Inflammatory macrophage treated with lipopolysaccharide for 1 hour (primary cell): ENCODE measurements around the gene TLE5.

Source experiments
- DNase-seq, 2 donors: peaks; one replicate each; pipeline ENCODE4 v3.0.0-alpha.2; 2020 to 2022

The TLE5 gene, protein sequence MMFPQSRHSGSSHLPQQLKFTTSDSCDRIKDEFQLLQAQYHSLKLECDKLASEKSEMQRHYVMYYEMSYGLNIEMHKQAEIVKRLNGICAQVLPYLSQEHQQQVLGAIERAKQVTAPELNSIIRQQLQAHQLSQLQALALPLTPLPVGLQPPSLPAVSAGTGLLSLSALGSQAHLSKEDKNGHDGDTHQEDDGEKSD

DNA sequence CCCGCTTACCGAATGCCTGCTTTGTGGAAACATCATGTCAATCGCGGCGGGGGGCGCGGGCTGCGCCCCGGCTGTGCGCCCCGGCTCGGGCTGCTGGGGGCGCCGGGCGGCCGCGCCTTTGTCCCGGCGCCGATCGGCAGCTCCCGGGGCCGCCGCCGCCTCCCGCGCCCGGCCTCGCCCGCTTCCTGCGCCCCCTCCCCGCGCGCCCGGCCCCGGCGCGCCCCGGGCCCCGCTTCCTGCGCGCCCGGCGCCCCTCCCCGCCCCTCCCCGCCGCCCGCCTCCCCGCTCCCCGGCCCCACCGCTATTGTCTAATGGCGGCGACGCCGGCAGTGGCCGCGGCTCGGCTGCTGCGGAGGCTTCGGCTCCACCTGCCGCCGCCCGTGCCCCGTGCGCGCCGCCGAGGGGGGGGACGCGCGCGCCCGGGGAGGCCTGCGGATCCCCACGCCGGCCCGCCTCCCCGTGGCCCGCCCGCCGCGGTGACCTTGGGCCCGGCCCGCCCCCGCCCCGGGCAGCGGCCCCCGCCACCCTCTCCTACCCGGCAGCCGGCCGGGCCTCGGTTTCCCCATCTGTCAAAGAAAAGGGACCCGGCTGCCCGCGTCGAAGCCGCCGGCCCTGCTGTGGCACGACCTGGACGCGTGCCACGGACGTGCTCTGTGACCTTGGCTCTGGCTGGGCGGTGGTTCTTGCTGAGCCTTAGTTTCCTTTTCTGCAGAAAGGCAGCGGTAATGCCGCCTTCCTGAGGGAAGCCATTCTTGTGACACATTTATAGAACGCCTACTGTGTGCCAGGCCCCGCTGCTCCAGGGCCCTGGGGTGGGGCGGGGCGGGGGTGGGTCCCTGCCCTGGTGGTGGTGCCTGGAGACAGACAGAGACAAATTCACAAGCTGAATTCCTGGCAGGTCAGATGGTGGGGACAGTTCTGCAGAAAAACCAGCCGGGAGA, at the start of gene TLE5:
TSS of gene TLE5 (minus strand) at position 331 of the 941 bp plus-strand sequence. CDS start at position 36, 295 bp downstream.
- DNase-seq = peak; percentile 30 to 34

DNA sequence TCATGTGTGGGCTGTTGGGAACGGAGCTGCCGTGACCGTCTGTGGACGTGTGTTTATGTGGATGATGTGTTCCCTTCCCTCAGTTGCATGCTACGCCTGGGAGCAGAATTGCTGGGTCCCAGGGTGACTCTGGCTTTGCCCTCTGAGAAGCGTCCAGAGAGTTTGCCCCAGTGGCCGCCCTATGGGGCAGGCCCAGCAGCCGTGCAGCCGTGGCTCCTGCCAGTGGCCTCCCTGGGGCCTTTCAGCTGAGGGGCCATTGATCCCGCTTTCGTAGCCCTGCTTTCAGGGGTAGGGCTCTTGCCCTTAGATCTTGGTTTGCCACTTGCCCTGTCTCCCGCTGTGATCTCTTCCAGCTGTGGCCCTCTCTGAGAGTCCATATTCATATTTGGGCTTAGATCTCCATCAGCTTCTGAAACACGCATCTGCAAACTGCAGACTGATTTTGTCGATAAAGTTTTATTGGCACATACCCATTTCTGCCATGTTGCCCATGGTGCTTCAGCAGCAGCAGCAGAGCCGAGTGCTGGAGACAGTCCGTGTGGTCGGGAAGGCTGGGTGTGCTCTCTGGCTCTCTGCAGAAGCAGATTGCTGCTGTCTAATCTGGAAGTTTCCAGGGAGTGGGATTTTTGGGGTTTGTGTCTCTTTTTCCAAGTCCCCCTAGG, 49.4 kb upstream of the TLE5 start:
- no peak for DNase-seq

DNA sequence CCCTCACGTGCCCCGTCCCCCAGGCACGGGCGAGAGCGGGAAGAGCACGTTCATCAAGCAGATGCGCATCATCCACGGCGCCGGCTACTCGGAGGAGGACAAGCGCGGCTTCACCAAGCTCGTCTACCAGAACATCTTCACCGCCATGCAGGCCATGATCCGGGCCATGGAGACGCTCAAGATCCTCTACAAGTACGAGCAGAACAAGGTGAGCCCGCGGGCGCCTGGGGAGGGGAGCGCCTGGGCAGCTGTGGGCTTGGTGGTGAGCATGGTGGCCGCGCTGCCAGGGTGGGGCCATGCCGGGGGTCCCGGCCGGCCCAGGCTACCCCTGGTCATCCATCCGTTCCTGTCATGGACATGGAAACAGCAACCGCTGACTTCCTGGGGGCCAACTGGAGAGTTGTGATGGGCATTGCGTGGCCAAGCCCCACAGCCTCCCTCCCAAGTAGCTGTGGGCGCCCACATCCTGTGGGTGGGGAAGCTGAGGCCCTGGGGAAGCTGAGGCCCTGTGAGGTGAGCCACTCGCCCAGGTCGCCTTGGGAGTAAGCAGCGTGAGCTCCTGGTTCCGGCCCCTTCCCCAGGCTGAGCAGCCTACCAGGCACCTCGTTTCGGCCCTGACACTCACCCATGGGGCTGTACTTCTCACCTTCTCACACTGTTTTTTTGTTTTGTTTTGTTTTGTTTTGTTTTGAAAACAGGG, 48.0 kb upstream of the TLE5 start:
- no peak for DNase-seq

DNA sequence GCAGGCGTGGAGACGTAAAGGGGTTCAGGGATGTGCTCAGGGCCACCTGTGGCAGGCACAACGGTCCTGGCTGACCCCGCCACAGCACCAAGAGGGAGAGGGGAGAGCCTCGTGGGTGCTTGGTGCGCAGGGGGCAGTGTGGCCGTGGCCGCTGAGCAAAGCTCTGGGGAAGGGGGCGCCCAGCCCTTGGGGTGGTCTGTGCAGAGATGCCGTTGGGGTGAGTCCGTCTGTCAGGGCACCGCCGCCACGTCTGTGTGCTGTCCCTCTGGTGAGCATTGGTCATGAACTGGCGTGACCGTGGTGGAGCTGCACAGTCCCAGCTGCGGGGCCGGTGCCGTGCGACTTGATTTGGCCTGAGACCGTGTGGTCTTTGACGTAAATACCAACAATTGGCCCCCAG, 47.2 kb upstream of the TLE5 start:
- no peak for DNase-seq

DNA sequence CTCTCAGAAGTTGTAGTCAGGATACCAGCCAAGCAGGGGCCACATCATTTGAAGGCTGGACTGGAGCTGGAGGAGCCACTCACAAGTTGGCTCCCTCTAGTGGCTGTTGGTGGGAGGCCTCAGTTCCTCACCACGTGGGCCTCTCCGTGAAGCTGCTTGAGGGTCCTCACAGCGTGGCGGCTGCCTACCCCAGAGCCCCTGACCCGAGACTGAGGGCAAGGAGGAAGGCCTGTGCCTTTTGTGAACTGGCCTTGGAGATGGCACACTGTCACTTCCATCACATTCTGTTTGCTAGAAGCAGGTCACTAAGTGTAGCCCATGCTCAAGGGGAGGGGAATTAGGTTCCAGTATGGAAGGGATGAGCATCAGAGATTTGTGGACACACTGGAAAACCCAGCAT, 46.5 kb upstream of the TLE5 start:
- peak; percentile 33 to 83 for DNase-seq

DNA sequence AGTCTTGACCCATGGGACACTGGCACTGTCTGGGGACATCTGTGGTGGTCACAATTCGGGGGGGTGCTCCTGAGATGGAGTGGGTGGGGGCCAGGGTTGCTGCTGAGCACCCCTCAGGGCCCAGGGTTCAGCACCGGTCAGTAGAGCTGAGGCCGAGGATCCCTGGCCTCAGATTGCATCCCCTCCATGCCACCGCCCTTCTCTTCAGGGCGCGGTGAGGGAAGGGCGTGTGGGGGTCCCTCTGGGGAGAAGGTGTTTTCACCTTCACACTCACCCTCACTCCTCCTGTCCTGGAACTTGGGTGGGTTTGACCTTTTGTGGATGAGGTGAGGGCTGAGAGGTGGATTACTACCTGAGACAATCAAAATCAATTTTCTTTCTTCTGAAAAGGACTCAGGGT, 45.4 kb upstream of the TLE5 start:
- DNase-seq = no peak

DNA sequence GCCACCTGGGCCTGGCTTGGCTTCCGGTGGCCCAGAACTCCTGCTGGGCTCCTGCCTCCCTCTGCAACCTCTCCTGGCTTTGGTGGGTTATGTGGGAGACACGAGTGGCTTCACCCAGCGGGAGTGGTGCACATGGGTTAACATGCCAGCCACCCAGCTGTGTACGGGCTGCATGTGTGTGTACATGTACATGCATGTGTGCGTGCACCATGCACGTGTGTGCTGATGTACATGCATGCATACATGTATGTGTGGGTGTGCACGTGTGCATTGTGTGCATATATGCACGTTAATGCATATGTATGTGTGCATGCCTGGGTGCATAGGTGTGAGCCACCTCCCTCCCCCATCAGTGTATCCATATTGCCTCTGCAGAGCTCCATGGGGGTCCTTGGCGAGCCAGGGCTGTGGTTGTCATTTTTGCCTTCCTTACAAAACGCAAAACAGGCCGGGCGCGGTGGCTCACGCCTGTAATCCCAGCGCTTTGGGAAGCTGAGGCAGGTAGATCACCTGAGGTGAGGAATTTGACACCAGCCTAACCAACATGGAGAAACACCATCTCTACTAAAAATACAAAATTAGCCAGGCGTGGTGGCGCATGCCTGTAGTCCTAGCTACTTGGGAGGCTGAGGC, 44.3 kb upstream of the TLE5 start:
- DNase-seq = no peak

DNA sequence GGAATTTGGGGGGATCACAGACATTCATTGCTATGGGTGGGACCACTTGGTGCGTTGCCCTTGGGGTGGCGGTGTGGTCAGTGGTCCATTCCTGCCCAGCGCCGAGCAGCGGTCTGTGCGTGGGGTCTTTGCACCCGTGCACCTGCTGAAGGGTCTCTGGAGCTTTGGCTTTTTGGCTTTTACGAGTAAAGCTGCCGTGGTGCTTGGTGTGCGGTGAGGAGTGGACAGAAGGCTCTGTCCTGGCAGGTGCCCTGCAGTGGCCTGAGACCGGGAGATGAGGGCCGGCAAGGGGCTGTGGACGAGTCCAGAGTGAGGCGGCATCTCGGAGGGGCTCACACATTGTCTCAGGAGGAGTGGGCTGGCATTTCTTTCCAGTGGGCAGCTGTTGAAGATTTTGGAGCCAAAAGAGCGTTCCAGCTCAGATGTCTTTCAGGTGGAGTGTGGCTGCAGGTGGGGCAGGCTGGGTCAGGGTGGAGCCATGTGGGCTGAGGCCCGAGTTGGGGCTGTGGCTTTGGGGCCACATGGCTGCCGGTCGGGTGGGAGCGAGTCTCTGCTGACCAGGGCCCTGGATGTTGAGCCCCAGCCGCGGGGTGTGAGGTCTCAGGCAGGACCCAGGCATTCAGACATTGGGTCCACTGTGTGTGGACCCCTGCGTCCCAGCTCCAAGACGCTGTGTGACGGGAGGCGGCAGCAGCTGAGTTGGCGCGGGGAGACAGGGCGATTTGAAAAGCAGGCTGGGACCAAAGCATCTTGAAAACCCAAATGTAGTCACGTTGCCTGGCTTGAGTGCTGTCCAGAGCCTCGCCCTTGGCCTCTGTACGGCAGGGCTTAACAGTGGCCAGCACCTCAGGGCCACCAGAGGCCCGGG, 43.6 kb upstream of the TLE5 start:
- no peak for DNase-seq

DNA sequence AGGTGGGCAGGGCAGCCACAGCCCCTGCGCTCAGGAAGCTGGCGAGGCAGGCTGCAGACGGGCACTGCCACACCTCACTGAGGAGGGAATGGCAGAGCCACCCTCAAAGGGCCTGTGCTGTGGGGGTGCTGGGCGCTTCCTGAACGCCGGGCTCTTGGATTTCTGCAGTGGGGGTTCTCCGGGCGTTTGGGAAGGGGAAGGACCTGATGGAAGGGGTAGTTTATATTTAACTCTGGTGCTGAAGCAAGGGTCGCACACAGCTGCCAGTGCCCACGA, 42.4 kb upstream of the TLE5 start:
- DNase-seq = no peak

DNA sequence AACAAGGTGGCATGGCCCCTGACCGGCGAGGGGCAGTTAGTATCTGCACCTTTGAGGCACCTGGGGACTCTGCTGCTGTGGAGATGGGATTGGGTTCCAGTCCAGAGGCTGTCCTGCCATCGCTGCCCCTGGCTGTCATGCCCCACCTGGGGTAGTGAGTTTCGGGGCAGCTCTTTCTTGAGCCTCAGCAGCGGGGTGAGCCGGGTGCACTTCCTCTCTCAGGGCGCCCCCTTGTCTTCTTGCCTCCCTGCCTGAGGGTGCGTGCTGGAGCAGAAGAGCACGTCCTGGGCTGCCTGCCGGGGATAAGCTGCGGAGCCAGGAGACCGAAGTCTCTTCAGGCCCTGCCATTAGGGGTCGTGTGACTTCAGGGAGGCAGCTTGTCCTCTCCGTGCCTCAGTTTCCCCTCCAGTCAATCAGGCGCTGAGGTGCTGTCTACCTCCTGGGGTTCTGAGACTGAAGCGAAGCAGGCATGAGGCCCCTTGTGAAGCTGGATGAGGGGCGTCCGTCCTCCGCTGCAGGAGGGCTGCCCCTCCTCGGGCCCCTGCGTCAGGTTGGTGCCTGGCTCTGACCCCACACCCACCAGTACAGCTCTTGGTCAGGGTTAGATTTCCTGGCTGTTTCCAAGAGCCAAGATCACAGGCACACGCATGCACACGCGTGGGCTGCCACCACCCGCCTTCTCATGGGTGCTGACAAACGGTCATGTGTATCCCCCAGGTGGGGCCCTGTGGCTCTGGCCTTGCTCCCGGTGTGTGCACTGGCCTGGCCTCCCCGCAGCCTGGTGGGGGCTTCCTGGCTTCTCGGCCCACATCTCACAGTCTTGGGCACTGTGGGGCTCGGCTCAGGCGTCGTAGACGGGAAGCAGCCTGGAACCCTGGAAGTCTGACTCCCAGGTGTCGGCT, 40.2 kb upstream of the TLE5 start:
- DNase-seq = no peak

DNA sequence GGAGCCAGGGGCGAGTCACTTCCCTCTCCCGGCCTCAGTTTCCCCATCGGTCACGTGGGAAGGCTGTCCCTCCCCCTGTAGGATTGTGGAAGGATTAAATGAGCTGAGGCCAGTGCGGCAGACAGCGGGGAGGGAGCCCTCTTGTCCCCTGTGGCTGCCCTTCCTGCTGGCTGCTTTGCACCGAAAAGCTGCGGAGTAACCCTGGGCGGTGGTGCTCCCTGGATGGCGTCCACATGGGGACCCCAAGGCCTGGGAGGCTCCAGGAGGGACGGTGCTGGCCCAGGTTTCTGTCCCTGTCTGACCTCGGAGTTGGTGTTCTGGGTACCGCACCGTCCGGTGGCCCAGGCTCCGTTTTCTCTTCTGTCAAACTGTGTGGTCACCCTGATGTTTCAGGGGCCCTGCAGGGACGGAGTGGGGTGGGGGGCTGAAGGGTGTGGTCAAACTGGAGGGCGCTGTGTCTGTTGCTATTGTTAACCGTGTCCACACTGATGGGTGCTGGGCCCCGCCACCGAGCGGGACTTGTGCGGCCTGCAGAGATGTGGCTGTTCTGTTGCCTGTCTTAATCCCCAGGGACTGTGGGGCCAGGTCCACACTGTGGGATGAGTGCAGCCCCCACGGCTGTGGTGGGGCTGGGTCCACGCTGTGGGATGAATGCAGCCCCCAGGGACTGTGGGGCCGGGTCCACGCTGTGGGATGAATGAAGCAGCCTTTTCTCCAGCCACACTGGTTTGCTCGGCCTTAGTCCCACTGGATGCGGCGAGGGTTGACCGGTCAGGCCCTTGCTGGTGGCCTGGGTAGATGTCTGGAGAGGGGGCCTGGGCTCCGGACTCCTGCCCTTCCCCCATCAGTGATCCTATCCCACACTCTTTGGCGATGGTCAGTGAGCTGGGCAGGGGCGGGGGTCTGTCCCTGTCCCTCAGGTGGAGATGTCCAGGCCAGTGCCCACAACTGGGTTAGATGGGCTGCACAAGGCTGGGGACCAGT, 38.7 kb upstream of the TLE5 start:
- no peak for DNase-seq

DNA sequence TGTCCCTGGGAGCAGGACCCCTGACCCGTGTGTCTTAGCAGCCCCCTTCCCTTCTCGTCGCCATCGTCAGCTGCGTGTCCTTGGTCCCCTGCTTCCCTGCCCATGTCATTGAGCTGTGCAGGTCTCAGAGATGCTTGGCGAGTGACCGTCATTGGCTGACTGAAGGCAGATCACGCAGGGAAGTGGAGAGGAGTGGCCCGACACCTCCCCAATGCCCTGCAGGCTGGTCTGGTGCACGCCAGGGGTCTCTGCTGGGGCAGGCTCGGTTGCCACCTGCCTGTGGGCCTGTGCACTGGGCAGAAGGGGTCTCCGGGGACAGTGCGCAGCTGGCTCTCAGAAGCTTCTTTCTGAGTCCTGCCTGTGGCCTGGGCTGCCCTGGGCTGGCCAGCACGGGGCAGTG, 38.0 kb upstream of the TLE5 start:
- no peak for DNase-seq

DNA sequence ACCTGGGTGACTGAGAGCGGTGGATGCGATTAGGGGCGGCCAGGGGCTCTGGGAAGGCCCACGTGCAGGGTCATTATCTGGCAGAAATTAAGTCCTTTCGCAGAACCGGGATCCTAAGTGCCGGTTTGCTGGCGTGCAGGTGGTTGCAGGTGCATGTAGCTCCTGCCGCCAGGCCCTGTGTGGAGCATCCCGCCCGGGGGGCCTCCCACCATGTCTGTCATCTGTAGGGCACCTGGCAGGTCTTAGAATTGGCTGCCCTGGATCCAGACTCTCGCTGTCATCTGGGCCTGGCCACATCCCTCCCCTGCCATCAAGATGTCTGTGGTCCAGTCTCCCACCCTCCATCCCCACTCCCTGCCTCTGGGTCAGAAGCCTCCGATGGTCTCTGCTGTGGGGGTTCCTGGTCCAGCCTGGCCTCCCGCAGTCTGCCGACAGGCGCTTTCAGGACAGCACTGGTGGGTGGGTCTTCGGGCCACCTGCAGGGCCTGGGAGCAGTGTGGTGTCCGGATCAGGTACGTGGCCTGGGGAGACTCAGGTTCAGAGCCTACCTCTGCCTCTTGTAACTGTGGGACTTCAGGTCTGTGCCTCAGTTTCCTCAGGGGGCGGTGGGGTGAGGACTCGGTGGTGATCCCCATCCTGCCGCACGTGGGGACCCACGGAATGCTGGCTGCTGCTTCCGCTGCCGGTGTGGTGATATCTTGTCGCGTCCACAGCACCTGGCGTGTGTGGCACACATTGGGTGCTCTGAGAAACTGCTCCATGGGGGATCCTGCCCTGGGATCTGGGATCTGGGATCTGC, 37.3 kb upstream of the TLE5 start:
- no peak for DNase-seq

DNA sequence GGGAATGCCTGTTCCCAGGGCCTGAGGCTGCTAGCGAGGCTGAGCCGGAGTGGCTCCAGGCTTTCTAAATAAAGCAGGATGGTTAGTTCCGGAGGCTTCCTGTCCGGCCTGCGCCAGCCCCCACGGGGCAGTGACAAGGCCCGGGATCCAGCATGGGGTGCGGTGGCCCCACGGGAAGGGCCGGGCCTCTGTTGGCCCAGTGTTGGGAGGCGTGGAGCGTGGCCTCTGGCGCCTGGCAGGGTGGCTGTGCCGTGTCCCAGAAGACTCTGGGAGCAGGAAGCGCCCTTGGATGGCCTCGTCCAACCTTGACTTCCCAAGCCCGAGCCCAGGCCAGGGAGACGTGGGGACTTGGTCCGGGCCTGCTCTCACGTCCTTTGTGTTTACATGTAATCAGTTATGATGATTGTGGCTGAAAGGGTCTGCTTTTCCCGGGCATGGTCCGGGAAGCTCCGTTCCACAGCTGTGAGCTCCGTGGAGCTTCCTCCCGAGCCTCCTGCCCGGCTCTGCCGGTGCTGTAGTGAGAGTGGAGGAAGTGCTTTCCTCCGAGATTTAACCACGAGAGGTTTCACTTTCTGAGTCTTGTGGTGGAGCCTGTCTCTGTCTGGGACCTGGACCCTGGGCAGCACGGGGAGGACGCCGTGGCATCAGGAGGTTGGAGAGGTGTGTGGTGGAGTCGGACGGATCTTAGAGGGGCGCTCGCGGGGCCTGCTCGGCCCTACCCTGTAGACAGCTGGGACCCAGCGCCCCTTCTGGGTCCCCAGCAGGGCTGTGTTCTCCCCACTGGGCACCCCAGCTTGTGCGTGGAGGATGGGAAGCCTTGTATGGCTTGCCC, 36.4 kb upstream of the TLE5 start:
- peak; percentile 19 to 24 for DNase-seq

DNA sequence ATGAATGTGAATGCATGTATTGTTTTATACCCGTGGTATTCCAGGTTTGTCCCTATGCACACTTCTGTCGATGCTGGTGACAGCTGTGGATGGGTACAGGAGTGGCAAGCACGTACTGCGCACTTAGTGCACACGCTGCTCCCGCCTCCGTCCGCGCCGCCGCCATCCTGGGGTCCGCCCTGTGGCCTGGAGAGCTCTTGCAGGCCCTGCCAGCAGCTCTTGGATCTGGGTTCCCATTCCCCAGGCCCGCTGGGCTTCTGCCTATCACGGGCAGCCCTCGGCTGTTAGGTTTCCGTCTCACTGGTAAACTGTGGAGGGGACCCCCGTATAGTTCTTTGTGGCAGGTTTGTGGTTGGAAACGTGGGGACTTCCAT, 35.8 kb upstream of the TLE5 start:
- DNase-seq = no peak

DNA sequence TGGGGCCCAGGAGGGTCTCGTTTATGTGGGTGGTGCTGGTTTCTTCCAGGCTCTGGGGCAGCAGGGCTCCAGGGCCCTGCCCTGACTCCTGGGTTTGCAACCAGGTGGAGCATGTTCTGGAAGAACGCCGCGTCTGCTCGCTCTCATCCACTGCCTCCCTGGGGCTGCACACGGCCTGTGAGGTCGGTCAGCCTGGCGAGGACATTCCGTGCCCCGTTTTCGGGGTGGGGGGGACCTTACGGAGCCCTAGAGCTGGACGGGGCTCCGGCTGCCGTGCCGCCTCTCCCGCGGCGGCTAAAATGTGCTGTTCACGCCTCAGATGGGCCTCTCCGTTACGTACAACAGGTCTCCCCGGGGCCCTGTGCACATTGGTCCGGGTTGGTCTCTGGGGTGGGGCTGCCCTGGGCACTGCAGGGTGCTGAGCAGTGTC, 35.2 kb upstream of the TLE5 start:
- DNase-seq = no peak

DNA sequence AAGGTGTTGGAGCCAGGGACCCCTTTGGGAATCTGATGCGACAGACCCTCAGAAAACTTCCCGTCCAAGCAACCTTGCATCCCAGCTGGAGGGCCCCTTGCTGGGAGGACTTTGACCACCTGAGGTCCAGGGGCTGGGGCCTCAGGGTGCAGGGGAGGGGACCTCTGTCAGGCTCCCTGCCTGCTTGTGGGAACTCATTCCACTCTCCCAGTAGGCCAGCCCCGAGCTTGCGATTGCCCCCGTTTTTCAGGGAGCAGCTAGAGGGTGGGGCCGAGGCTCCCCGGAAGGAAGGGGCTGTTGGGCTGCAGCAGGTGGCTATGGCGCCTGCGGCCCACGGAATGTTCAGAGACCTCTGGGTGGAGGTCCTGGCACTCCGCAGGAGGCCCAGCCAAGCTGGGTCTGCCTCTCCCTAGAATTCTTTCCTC, 34.6 kb upstream of the TLE5 start:
- DNase-seq = no peak
